Gastrocnemius medialis (tissue), 4 donors: ENCODE results near the gene ITGA5. TPM values are rescaled to one million over a fixed set of nuclear protein-coding genes. Genes with fewer than 3 reads are reported as not detected.

ENCODE experiments used
- ATAC-seq, 2 donors: fragments of 150-250 bp; one replicate each; pipeline ENCODE4 v1.9.1; 2016
- DNase-seq, 2 donors: peaks; one replicate each; pipeline ENCODE4 v3.0.0-alpha.2; 2019
- H3K27ac ChIP-seq, 4 donors: fragments of 200-600 bp; sonication (generic); 1 replicate in 1 of 4; 2 replicates in 3 of 4; pipeline ENCODE4 v1.5.1; 2016 to 2018; ENCODE audit warnings: mild to moderate bottlenecking in 2 of 4, moderate library complexity in 1 of 4
- H3K27me3 ChIP-seq, 3 donors: fragments of 200-600 bp; sonication (generic) in 2 of 3; 1 replicate in 1 of 3; 2 replicates in 2 of 3; pipeline versions ENCODE4 v1.5.1 to v1.6.0; 2016 to 2019; ENCODE audit warnings: mild to moderate bottlenecking in 1 of 3, moderate library complexity in 1 of 3
- H3K36me3 ChIP-seq, 2 donors: fragments of 200-600 bp; sonication (generic) in 1 of 2; one replicate each; pipeline ENCODE4 v1.5.1; 2017 to 2018
- H3K4me1 ChIP-seq, 2 donors: fragments of 200-600 bp; sonication (generic) in 1 of 2; one replicate each; pipeline ENCODE4 v1.5.1; 2016 to 2017; ENCODE audit warnings: mild to moderate bottlenecking in 2 of 2
- H3K4me3 ChIP-seq, 4 donors: fragments of 200-600 bp; sonication (generic) in 3 of 4; 1 replicate in 1 of 4; 2 replicates in 3 of 4; pipeline ENCODE4 v1.5.1; 2016 to 2019; ENCODE audit warnings: mild to moderate bottlenecking in 2 of 4
- H3K9me3 ChIP-seq, 3 donors: fragments of 200-600 bp; sonication (generic) in 2 of 3; 1 replicate in 1 of 3; 2 replicates in 2 of 3; pipeline ENCODE4 v1.5.1; 2016 to 2019
- CTCF ChIP-seq, 5 experiments: fragments of 450-650 bp in 3 of 5; fragments of 200-600 bp in 2 of 5; sonication (generic) in 2 of 5; IDR thresholded peaks in 4 of 5; conservative IDR thresholded peaks in 1 of 5; 1 replicate in 4 of 5; 2 replicates in 1 of 5; pipeline ENCODE4 v1.5.1; 2016 to 2019; ENCODE audit warnings: antibody characterized with exemption in 5 of 5, mild to moderate bottlenecking in 3 of 5, moderate library complexity in 3 of 5
- POLR2A ChIP-seq, 2 donors: fragments of 450-650 bp; IDR thresholded peaks; one replicate each; pipeline ENCODE4 v1.6.1; 2017; ENCODE audit warnings: antibody characterized with exemption in 2 of 2, mild to moderate bottlenecking in 2 of 2, moderate library complexity in 2 of 2
- in situ Hi-C, 4 donors: fragments of 200-750 bp; cut with MboI; loops; one replicate each; pipeline versions ENCODE4 v1.15.0 to v1.8.0; 2017; ENCODE audit warnings: low sequenced_read_pairs in 4 of 4
- intact Hi-C: fragments of 100-400 bp; cut with DNase I; formaldehyde crosslinking; loops from one replicate; pipeline ENCODE4 v1.15.1; 2023; ENCODE audit warnings: low total_unique reads
- total RNA-seq, 4 donors: library from RNA; depleted of rRNA; stranded (reverse); fragments of >200 nt; gene quantifications; one replicate each; pipeline versions ENCODE4 v1.1.0 to v1.2.3, GENCODE V29; 2016

Gene ITGA5
- total RNA-seq, 4 donors from 2014 or later: 26.5 to 34.1 (median 30.9) TPM

- intact Hi-C loops (no loop called here), in situ Hi-C loops (loop anchor here (5.0 to 25.0 kb wide), 5 partner anchors 92 to 382 kb away; partner anchors contain the start of genes HOXC10 (in 2 of the 4), HOXC8 (in 2 of the 4) and HOXC9 (in 2 of the 4))
- TF ChIP-seq CTCF (IDR thresholded peaks at IDR 0.05 in 4 of 5, conservative IDR thresholded peaks at IDR 0.05 in 1 of 5) (peak; percentile 74 to 87 (median 79)), POLR2A (IDR thresholded peaks at IDR 0.05) (no peak)
- no peaks in the 10 kb centered on the region for H3K27me3 ChIP-seq
- no peaks in the 10 kb centered on the region for H3K36me3 ChIP-seq
- peak overlapping the region; percentile 34 to 60 (median 50) for H3K27ac ChIP-seq
- peak; percentile 76 to 81 for DNase-seq
- peaks cover 29 to 30% of the 10 kb centered on the region in 2 donors for H3K4me1 ChIP-seq
- H3K9me3 ChIP-seq: no peaks in the 10 kb centered on the region
- ATAC-seq: peak; percentile 73 to 78
- peak overlapping the region; percentile 46 to 68 (median 48) for H3K4me3 ChIP-seq
Measured at GRCh38 chr12:54368709-54369596, 50.1 kb downstream of the ITGA5 start.

- ATAC-seq (peak in 1 of 2 donors; percentile 3), DNase-seq (no peak)
- H3K36me3 ChIP-seq: no peaks in the 10 kb centered on the region
- H3K27ac ChIP-seq: peak overlapping the region in 1 of 4 donors; percentile 45
- peak overlapping the region; percentile 46 to 68 (median 48) for H3K4me3 ChIP-seq
- TF ChIP-seq CTCF (IDR thresholded peaks at IDR 0.05 in 4 of 5, conservative IDR thresholded peaks at IDR 0.05 in 1 of 5) (no peak), POLR2A (IDR thresholded peaks at IDR 0.05) (no peak)
- peaks cover 29 to 30% of the 10 kb centered on the region in 2 donors for H3K4me1 ChIP-seq
- in situ Hi-C loops (loop anchor here (5.0 to 25.0 kb wide), 5 partner anchors 91 to 381 kb away; partner anchors contain the start of genes HOXC10 (in 2 of the 4), HOXC8 (in 2 of the 4) and HOXC9 (in 2 of the 4)), intact Hi-C loops (no loop called here)
- H3K9me3 ChIP-seq: no peaks in the 10 kb centered on the region
- H3K27me3 ChIP-seq: no peaks in the 10 kb centered on the region
Measured at GRCh38 chr12:54368025-54368708, 50.9 kb downstream of the ITGA5 start.

GRCh38 chr12:54364413-54364812 lies 54.7 kb downstream of the ITGA5 start, which contains the start of gene GPR84:
Gene GPR84, minus strand, starts transcription at chr12:54364486. Its CDS starts 635 bp downstream, at chr12:54363851.
- Histone ChIP-seq H3K4me1 (peaks cover 8 to 17% of the 10 kb centered on the region in 2 donors), H3K36me3 (no peaks in the 10 kb centered on the region), H3K4me3 (no peak within 1 kb of the TSS), H3K27ac (no peak within 1 kb of the TSS), H3K27me3 (no peaks in the 10 kb centered on the region), H3K9me3 (no peaks in the 10 kb centered on the region)
- ATAC-seq (no peak), DNase-seq (no peak)
- in situ Hi-C loops (loop anchor here (5.0 to 25.0 kb wide), 4 partner anchors 140 to 377 kb away; partner anchors contain the start of genes HOXC10 (in 2 of the 4), HOXC8 (in 2 of the 4) and HOXC9 (in 2 of the 4)), intact Hi-C loops (loop anchor here (5.0 kb wide), 1 partner anchor 37 kb away; the partner anchor contains the start of gene COPZ1)
- TF ChIP-seq CTCF (IDR thresholded peaks at IDR 0.05 in 4 of 5, conservative IDR thresholded peaks at IDR 0.05 in 1 of 5) (no peak), POLR2A (IDR thresholded peaks at IDR 0.05) (no peak)

- no peak for TF ChIP-seq CTCF (IDR thresholded peaks at IDR 0.05 in 4 of 5, conservative IDR thresholded peaks at IDR 0.05 in 1 of 5)
- TF ChIP-seq POLR2A (IDR thresholded peaks at IDR 0.05): no peak
- H3K27me3 ChIP-seq: no peaks in the 10 kb centered on the region
- in situ Hi-C loops (loop anchor here (5.0 to 25.0 kb wide), 4 partner anchors 139 to 376 kb away; partner anchors contain the start of genes HOXC10 (in 2 of the 4), HOXC8 (in 2 of the 4) and HOXC9 (in 2 of the 4)), intact Hi-C loops (loop anchor here (5.0 kb wide), 1 partner anchor 36 kb away; the partner anchor contains the start of gene COPZ1)
- H3K36me3 ChIP-seq: no peaks in the 10 kb centered on the region
- no peak overlapping the region for H3K27ac ChIP-seq
- H3K4me3 ChIP-seq: no peak overlapping the region
- DNase-seq (no peak), ATAC-seq (no peak)
- no peaks in the 10 kb centered on the region for H3K9me3 ChIP-seq
- peaks cover 10 to 15% of the 10 kb centered on the region in 2 donors for H3K4me1 ChIP-seq
Measured at GRCh38 chr12:54363618-54364017, 55.4 kb downstream of the ITGA5 start.
